Natural killer cell (primary cell): ENCODE data around the gene ING3. TPM values are rescaled to one million over a fixed set of nuclear protein-coding genes. Genes with fewer than 3 reads are reported as not detected.

ENCODE experiments used
- ATAC-seq, 3 donors: fragments of 150-1000 bp in 2 of 3; fragments of 200-7000 bp in 1 of 3; cut with Tn5 transposase; 1 replicate in 1 of 3; 2 replicates in 2 of 3; pipeline ENCODE4 v1.10.0; 2021; ENCODE audit warnings: mild to moderate bottlenecking in 2 of 3, moderate library complexity in 2 of 3
- DNase-seq, 2 donors: peaks; one replicate each; pipeline versions ENCODE4 v3.0.0 to v3.0.0-alpha.2; 2013 to 2021; ENCODE audit warnings: mixed read lengths in 1 of 2
- H3K27ac ChIP-seq: one replicate; pipeline ENCODE4 v1.5.1; 2013; ENCODE audit warnings: mild to moderate bottlenecking, low read length
- H3K27me3 ChIP-seq: one replicate; pipeline ENCODE4 v1.6.1; 2013; ENCODE audit warnings: low read length; ENCODE audit not compliant: control insufficient read depth, insufficient read depth
- H3K36me3 ChIP-seq: one replicate; pipeline ENCODE4 v1.6.1; 2013; ENCODE audit warnings: low read length; ENCODE audit not compliant: control insufficient read depth, insufficient read depth
- H3K4me1 ChIP-seq: one replicate; pipeline ENCODE4 v1.6.1; 2013; ENCODE audit warnings: low read length; ENCODE audit not compliant: control insufficient read depth, insufficient read depth
- H3K4me3 ChIP-seq: one replicate; pipeline ENCODE4 v1.5.1; 2013; ENCODE audit warnings: low read length
- H3K9me3 ChIP-seq: one replicate; pipeline ENCODE4 v1.6.1; 2013; ENCODE audit warnings: low read length; ENCODE audit not compliant: control insufficient read depth, insufficient read depth
- H3K27ac Mint-ChIP-seq, 2 donors: one replicate each; pipeline ENCODE4 v1.8.0; 2022; ENCODE audit warnings: mild to moderate bottlenecking in 2 of 2, mixed read lengths in 2 of 2, moderate library complexity in 1 of 2
- H3K27me3 Mint-ChIP-seq, 2 donors: one replicate each; pipeline ENCODE4 v1.8.0; 2022; ENCODE audit warnings: low read depth in 2 of 2, mixed read lengths in 2 of 2
- H3K36me3 Mint-ChIP-seq: one replicate; pipeline ENCODE4 v1.8.0; 2022; ENCODE audit warnings: mixed read lengths
- H3K4me1 Mint-ChIP-seq, 2 donors: one replicate each; pipeline ENCODE4 v1.8.0; 2022; ENCODE audit warnings: mixed read lengths in 2 of 2
- H3K4me3 Mint-ChIP-seq: one replicate; pipeline ENCODE4 v1.8.0; 2022; ENCODE audit warnings: mild to moderate bottlenecking, moderate library complexity, mixed read lengths
- H3K9me3 Mint-ChIP-seq, 2 donors: one replicate each; pipeline ENCODE4 v1.8.0; 2022; ENCODE audit warnings: mixed read lengths in 2 of 2
- CTCF ChIP-seq: fragments of 200-600 bp; IDR thresholded peaks from one replicate; pipeline ENCODE4 v1.8.0; 2022; ENCODE audit warnings: antibody characterized with exemption
- WGBS: methylation state at CpG from one replicate; pipeline ENCODE4 v1.1.7; 2013; ENCODE audit warnings: missing lambda C conversion rate; ENCODE audit not compliant: insufficient coverage; 5-methylcytosine and 5-hydroxymethylcytosine counted together
- intact Hi-C: fragments of 100-400 bp; cut with micrococcal nuclease; formaldehyde crosslinking; loops from one replicate; pipeline ENCODE4 v1.14.2; 2022
- total RNA-seq, 4 donors: library from RNA; stranded (reverse); fragments of 120-200 nt in 1 of 4; gene quantifications; one replicate each; pipeline versions ENCODE4 v1.2.3 to v1.2.4, GENCODE V29; 2013 to 2022

ING3 gene
- total RNA-seq, 3 donors from 2014 or later (not counting 1 experiment from before 2014, with no cell fraction given) = 45.7 to 56.2 (median 50.1) TPM

- peaks cover under 1% of the 10 kb centered on the region for H3K4me1 ChIP-seq
- ATAC-seq (no peak), DNase-seq (no peak)
- intact Hi-C loops = no loop called here
- Mint-ChIP-seq H3K27me3 (peaks cover 32 to 59% of the 10 kb centered on the region in 2 donors), H3K9me3 (no peaks in the 10 kb centered on the region), H3K27ac (no peak overlapping the region), H3K36me3 (no peaks in the 10 kb centered on the region), H3K4me1 (peaks cover 8 to 17% of the 10 kb centered on the region in 2 donors), H3K4me3 (no peak overlapping the region)
- no peak overlapping the region for H3K27ac ChIP-seq
- peaks cover 24% of the 10 kb centered on the region for H3K27me3 ChIP-seq
- no peak for TF ChIP-seq CTCF
- H3K9me3 ChIP-seq = no peaks in the 10 kb centered on the region
- H3K4me3 ChIP-seq = no peak overlapping the region
- no peaks in the 10 kb centered on the region for H3K36me3 ChIP-seq
- 73% methylated on average over 5 of the region's 5 CpGs for WGBS
These were observed 43.1 kb downstream of the ING3 start for GRCh38 chr7:120993553-120994191.

- no peak for TF ChIP-seq CTCF
- DNase-seq (no peak), ATAC-seq (no peak)
- Mint-ChIP-seq H3K4me3 (no peak overlapping the region), H3K4me1 (peaks cover 0 to 6% of the 10 kb centered on the region in 2 donors), H3K9me3 (no peaks in the 10 kb centered on the region), H3K27me3 (peaks cover 22 to 48% of the 10 kb centered on the region in 2 donors), H3K36me3 (no peaks in the 10 kb centered on the region), H3K27ac (no peak overlapping the region)
- no peaks in the 10 kb centered on the region for H3K4me1 ChIP-seq
- WGBS = 60% methylated on average over 5 of the region's 5 CpGs
- no peak overlapping the region for H3K27ac ChIP-seq
- peaks cover 16% of the 10 kb centered on the region for H3K27me3 ChIP-seq
- H3K4me3 ChIP-seq = no peak overlapping the region
- H3K36me3 ChIP-seq = no peaks in the 10 kb centered on the region
- intact Hi-C loops = no loop called here
- H3K9me3 ChIP-seq = no peaks in the 10 kb centered on the region
These were observed 44.2 kb downstream of the ING3 start for GRCh38 chr7:120994512-120995410.

GRCh38 chr7:120995654-120996053, 45.1 kb downstream of the ING3 start:
- Mint-ChIP-seq H3K4me3 (no peak overlapping the region), H3K27ac (no peak overlapping the region), H3K27me3 (peaks cover 18 to 44% of the 10 kb centered on the region in 2 donors), H3K4me1 (peaks cover 0 to 5% of the 10 kb centered on the region in 2 donors), H3K9me3 (no peaks in the 10 kb centered on the region), H3K36me3 (no peaks in the 10 kb centered on the region)
- no peaks in the 10 kb centered on the region for H3K9me3 ChIP-seq
- ATAC-seq (no peak), DNase-seq (no peak)
- H3K27ac ChIP-seq = no peak overlapping the region
- no peak overlapping the region for H3K4me3 ChIP-seq
- peaks cover 9% of the 10 kb centered on the region for H3K27me3 ChIP-seq
- intact Hi-C loops = no loop called here
- 10% methylated on average over 2 of the region's 2 CpGs for WGBS
- H3K4me1 ChIP-seq = no peaks in the 10 kb centered on the region
- no peaks in the 10 kb centered on the region for H3K36me3 ChIP-seq
- TF ChIP-seq CTCF = no peak
